HG03354 (cell line): Measurements from ENCODE around the gene CHAC2.

ENCODE experiments used
- ATAC-seq: cut with Tn5 transposase; IDR thresholded peaks from one replicate; pipeline ENCODE4 v1.9.1; 2021; ENCODE audit warnings: mild to moderate bottlenecking; ENCODE audit not compliant: unreplicated experiment, poor library complexity, severe bottlenecking

The CHAC2 gene

DNA sequence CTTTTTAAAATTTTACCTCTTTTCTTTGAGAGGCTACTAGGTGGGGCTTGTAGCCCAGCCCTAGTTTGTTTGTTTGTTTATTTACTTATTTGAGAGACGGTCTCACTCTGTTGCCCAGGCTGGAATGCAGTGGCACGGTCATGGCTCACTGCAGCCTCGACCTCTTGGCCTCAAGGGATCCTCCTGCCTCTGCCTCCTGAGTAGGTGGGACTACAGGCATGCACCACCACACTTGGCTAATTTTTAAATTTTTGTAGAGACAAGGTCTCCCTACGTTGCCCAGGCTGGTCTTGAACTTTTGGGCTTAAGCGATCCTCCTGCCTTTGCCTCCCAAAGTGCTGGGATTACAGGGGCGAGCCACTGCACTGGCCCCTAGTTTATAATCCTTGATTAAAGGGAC, 54.2 kb downstream of the CHAC2 start:
- ATAC-seq, result no peak

DNA sequence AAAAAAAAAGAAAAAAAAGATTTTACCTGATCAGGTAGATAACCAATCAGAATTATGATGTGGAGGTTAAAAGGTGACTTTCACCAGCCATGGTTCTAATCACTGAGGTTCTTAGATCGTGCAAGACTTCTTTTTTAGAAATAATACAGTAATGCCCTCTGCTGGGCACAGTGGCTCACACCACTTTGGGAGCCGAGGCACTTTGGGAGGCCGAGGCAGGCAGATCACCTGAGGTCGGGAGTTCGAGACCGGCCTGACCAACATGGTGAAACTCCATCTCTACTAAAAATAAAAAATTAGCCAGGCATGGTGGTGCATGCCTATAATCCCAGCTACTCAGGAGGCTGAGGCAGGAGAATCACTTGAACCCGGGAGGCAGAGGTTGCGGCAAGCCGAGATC, 56.0 kb downstream of the CHAC2 start:
- ATAC-seq, result peak; percentile 49
